ENCODE data around the gene CHERP. TPM values are rescaled to one million over a fixed set of nuclear protein-coding genes. Genes with fewer than 3 reads are reported as not detected.

Gene CHERP
- total and polyA plus RNA-seq, 2 of the 8 experiments (the other 6 are each of a cell fraction or from before 2014, with no cell fraction given), result 13.9 to 73.7 TPM

DNA sequence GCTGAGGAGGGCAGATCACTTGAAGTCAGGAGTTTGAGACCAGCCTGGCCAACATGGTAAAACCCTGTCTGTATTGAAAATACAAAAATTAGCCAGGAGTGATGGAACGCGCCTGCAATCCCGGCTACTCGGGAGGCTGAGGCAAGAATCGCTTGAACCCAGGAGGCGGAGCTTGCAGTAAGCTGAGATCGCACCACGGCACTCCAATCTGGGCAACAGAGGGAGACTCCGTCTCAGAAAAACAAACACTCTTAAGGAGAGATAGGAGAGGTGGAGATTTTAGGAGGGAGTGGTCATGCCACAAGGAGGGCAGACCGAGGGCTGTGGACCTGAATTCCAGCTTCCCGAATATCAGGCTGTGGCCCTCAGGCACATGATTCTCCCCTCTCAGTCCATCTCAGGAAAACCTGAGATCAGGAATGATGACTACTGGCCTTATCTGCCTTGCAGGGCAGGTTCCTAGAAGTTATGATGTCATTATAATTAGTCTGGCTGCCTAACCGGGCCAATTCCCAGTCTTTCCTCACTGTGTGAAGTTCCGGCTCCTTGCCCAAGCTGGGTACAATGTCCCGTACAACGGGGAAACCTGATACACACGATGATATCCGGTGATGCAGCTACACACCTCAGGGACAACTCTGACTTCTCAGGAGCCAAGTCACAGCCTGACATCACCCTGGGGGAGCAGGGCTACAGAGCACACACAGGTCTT, 27.5 kb upstream of the CHERP start (continued):
- TF ChIP-seq, protein P1, sequence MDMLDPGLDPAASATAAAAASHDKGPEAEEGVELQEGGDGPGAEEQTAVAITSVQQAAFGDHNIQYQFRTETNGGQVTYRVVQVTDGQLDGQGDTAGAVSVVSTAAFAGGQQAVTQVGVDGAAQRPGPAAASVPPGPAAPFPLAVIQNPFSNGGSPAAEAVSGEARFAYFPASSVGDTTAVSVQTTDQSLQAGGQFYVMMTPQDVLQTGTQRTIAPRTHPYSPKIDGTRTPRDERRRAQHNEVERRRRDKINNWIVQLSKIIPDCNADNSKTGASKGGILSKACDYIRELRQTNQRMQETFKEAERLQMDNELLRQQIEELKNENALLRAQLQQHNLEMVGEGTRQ (IDR thresholded peaks at IDR 0.05; ENCODE audit: low read length), result no peak
- no peak for TF ChIP-seq CBX5 (IDR thresholded peaks at IDR 0.05; ENCODE audit: low read depth, low read length)

All from H1 (cell line).